DMS153 treated with DMSO at 0.1 percent for 48 hours (cell line): ENCODE data around the gene GIPR.
"Not testable (repeated sequence)": the region's sequence is repeated elsewhere in the genome, so short reads cannot be mapped to it uniquely, and the experiment has no call there.

Experiments used
- DNase-seq: peaks from one replicate; lab custom pipeline; 2025; ENCODE audit not compliant: unreplicated experiment; lab: John Stamatoyannopoulos, UW

Gene GIPR

DNA sequence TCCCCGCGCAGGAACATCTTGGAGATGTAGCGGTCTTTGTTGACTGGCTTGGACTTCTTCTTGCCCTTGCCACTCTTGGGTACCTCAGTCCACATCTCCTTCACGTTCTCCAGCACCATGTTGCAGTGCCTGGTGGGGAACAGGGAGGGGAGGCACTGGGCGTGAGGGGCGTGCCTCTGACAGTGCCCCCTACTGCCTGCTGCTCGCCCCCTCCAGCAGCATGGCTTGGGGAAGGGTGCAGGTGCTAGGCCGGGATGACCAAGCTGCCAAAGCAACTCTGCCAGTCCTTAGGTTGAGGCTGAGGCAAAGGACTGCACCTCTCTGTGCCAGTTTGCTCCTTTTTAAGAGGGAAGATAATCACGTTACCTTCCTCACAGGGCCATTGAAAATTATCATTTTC lies 19.6 kb downstream of the GIPR start:
- DNase-seq, result no peak

DNA sequence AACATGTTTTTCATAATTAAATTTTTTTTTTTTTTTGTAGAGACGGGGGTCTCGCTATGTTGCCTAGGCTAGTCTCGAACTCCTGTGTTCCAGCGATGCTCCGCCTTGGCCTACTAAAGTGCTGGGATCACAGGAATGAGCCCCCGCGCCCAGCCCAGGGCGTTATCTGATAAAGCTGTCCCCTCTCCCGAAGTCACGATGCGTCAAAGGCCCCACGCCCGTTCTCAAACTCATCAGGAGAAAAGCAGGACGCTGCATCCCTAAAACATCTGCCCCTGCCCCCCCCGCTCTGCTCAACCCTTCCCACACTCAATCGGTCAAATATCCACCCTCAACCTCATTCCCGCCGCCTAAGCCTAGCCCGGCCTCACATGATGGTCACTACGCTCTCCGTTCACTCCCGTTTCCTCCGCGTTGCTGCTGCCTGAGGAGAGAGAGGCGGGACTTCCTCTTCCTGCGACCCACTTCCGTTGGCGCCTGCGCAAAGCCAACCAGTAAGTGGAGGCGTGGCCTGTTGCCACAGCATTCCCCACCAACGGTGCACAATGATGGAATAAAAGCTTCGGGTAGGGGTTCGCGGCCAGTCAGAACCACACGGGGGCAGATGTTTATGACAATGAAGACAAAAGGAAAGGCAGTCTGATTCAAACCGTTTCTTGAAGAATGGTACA lies 23.6 kb downstream of the GIPR start, which contains the start of gene SNRPD2:
SNRPD2 (minus strand) TSS at position 438 of the 671 bp plus-strand sequence; CDS start at position 373, 65 bp downstream.
- peak; percentile 95 for DNase-seq

DNA sequence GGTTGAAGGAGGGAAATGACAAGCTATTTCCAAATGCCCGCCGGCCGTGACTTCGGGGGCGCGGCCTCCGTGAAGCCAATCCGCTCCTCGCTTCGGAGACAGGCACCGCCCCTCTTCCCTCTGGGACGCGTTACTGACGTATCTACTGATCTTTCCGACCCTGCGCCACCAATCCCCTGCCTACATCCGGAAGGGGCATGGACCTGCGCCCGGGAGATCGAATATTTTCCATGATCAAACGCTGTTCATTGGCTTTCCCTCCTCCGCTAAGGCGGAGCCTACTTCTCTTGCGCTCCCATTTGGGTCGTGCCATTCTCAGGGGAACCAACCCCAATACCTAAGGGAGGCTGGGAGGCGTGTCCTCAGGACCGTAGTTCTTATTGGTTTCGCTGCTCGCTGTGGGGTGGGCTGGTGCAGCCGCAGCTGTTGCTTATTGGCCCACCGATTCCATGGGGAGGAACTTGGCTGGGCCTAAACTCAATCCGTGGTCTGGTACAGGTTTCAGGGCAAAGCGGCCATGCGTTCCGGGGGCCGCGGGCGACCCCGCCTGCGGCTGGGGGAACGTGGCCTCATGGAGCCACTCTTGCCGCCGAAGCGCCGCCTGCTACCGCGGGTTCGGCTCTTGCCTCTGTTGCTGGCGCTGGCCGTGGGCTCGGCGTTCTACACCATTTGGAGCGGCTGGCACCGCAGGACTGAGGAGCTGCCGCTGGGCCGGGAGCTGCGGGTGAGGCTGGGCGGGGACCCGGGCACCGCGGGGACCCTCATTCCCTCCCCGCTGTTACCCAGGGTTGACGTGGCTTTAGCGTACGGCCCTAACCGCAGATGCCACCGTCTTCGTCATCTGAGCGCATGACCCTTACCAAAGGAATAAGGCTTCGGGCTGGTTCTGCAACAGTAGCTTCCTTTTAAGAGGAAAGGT lies 24.4 kb downstream of the GIPR start, which contains the start of gene QPCTL:
QPCTL (plus strand) TSS at position 480 of the 919 bp plus-strand sequence; CDS start at position 518, 38 bp downstream.
- DNase-seq, result peak; percentile 96

DNA sequence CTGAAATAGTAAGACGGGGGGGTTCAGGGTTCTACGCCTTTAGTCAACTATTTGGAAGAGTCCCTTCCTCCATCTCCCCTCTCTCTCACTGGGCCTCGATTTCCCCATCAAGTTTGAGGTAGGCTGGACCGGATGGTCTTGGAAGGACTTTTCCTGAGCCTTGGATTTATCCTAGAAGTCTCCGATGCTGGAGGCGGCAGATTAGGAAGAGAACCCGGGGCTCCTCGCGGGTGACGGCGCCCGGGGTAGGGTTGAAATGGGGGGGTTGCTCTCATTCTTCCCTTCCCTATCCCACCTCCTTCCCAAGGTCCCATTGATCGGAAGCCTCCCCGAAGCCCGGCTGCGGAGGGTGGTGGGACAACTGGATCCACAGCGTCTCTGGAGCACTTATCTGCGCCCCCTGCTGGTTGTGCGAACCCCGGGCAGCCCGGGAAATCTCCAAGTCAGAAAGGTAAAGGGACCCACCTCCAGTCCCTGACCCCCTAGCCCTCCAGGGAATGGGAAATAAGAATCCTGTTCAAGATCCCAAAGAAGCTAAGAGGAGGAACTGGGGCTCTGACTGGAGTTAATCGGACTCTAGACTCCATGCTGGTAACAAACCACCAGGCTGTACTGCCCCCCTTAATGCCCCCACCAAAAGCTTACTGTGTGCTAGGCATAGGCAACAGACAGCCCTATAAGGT lies 25.2 kb downstream of the GIPR start:
- peak; percentile 19 for DNase-seq

DNA sequence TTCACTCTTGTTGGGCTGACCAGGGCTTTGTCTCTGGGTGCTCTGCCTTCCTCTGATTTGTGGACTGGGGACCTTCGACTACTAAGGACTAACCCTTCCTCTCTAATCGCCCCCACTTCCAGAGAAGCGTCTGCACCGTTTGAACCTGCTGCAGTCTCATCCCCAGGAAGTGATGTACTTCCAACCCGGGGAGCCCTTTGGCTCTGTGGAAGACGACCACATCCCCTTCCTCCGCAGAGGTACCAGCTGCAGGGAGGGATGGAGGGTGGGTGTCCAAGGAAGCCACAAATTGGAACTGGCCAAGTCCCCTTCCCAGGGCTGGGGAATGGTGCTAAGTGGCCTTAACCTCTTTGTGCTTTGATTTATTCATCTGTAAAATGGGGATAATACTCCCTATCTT lies 33.7 kb downstream of the GIPR start:
- no peak for DNase-seq

DNA sequence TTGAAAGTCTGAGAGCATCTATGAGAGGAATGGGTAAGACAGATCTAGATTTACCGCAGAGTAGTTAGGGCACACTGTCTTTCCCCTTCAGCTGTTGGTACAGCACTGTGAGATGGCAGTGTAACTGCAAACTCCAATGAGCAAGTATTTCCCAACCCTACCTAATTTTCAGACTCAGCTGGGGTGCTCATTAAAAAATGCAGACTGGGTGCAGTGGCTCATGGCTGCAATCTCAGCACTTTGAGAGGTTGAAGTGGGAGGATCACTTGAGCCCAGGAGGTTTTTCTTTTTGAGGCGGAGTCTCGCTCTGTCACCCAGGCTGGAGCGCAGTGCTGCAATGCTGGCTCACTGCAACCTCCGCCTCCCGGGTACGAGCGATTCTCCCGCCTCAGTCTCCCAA lies 37.1 kb downstream of the GIPR start:
- no peak for DNase-seq

DNA sequence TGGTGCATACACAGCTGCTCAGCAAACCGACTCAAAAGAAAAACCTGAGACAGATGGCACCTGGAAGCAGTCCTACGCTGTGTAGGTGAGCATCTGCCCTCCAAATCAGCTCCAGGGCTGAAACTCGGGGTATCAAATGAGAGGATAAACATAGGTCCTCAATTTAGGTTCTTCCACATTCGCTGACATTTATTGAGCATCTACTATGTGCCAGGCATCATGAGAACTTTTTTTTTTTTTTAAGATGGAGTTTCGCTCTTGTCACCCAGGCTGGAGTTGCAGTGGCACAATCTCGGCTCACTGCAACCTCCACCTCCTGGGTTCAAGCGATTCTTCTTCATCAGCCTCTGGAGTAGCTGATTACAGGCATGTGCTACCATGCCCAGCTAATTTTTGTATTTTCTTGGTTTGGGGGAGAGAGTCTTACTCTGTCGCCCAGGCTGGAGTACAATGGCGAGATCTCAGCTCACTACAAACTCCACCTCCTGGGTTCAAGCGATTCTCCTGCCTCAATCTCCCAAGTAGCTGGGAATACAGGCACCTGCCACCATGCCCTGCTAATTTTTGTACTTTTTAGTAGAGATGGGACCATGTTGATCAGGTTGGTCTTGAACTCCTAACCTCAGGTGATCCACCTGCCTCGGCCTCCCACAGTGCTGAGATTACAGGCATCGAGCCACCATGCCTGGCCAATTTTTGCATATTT lies 37.8 kb downstream of the GIPR start:
- DNase-seq, result no peak

DNA sequence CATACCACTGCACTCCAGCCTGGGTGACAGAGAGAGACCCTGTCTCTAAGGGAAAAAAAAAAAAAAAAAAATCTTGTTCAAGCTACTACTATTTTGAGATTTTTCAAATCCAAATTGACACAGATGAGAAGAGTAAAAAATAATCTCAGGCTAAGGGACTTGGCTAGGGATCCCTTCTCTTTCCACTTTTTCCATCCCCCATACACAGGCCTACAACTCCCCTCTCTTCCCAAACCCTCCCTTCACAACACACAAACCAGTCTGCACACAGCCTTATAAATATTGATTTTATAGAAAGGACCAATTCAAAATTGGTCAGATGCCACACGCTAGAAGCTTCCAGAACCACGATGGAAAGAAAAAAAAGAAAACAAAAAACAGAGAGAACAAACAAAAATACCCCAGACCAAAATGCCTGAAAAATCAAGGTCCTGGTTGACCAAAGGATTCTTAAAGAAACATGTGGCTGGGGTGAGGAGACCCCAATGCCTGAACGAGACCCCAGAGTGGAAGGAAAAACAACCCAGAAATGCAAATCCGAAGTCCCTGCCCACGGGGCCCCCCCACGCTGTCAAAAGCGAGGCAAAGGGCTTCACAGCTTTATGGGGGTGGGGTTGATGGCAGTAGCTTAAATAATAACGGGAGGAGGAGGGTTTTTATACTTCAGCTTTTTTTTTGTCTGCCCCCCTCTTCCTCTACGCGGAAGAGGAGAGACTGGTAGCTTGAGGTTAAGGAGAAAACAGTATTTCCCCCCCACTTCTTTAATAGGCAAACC lies 42.5 kb downstream of the GIPR start:
- no peak for DNase-seq

DNA sequence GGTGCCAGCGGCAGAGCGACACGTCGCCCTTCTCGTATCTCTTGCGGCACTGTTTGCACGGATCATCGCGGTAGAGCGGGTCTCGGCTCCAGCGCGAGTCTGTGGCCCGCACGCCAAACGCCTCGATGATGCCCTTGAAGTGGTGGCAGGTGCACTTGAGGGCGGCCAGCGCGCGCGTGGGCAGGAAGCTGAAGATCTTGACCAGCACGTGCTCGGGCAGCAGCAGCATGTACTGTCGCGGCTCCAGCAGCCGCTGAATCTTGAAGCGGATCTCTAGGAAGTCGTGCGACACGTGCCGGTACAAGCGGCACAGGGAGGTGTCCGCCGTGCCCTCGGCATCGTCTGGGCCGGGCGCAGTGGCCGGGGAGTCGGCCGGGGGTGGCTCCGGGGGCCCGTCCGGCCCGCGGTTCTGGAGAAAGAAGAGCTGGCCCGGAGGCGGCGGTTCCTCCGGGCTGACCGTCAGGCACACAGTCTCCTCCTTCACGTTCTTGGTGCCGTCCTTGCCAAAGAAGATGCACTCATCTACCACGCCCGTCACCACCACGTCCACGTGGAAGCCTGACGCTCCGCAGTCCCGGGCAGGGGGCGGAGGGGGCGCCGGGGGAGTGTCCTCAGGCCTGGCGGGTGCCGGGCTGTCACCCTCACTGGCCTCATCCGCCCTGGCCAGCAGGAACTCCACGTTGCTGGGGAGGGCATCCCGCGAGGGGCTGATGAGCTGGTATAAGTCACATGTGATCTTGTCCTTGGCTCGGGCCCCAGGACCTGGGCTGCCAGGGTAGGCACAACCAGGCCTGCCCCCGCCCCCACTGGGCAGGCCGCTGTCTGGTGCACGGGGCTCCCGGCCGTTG lies 44.1 kb downstream of the GIPR start:
- DNase-seq, result no peak

DNA sequence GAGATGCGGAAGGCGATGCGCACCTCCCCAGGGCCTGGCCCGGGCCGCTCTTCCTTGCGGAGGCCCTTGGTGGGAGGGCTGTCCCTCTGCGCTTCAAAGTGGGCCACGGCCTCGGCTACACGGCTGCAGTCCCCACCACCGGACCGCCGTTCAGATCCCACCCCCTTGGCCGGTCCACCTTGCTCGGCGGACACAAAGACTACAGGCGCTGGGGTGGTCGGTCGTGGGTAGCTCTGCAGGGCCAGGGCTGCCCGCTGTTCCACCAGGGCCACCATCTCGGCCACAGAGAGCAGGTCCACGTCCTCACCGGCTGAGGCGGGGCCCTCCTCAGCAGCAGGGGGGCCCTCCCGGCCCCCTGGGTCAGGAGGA lies 44.7 kb downstream of the GIPR start:
- no peak for DNase-seq

DNA sequence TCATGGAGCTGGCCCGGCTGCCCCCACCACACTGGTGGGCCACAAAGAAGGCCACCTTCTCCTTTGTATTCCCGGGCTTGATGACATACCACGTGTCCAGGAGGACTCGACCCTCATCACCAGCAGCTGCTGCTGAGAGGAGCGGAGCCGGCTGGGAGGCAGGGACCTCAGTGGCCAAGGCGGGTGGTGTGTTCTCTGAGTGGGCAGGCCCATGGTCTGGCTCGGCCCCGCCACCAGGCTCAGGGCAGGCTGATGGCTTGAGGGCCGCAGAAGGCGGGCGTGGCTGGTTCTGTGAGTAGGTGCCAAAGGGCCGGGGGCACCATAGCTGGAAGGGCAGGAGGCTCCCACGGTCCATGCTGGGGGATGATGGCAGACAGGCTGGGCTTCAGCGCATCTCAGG lies 45.1 kb downstream of the GIPR start:
- no peak for DNase-seq

DNA sequence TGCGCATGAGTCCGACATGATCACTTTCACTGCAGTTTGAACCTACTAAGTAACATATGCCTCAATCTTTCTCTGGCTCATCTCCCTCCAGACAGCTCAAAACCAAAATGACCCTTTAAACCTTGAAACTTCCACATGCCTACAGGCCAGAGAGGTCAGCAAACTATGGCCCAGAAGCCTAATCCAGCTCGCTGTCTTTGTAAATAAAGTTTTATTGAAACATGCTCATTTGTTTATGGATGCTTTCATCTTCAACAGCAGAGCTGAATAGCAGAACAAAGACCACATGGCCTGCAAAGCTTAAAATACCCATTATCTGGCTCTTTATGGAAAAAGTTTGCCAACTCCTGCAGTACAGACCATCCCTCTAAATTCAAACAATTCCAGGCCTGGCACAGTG lies 47.1 kb downstream of the GIPR start:
- DNase-seq, result no peak

DNA sequence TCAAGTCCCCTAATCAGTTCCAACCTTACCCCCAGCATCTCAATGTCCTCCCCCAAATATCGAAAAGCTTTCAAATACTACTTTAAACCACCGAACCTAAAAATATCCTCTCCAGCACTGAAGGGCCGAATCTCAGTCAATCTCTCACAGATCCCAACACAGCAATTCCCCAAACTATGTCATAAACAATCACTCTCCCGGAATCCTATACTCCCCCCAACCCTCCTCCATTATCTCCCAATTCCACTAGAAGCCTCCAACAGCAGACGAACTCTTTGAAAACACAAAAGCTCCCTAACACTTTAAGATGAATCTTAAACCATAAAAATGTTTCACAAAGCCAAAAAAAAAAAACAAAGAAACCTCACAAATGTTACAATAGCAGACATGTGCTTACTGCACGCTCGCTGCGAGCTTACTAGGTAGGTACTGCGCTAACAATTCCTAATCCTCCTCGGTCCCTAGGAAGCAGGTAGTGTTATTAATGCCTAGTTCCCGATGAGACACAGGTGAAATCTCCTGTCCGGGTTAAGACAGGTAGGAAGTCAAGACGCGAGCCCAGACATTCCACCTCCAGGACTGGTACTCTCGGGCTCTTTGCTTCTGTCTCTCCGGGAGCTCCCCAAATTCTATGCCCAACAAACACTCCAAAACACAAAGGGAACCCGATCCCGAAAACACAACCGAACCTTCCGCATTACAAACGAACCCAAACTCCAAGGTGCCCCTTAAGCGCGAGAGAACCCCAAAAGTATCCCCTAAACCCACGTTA lies 48.5 kb downstream of the GIPR start:
- no peak for DNase-seq

DNA sequence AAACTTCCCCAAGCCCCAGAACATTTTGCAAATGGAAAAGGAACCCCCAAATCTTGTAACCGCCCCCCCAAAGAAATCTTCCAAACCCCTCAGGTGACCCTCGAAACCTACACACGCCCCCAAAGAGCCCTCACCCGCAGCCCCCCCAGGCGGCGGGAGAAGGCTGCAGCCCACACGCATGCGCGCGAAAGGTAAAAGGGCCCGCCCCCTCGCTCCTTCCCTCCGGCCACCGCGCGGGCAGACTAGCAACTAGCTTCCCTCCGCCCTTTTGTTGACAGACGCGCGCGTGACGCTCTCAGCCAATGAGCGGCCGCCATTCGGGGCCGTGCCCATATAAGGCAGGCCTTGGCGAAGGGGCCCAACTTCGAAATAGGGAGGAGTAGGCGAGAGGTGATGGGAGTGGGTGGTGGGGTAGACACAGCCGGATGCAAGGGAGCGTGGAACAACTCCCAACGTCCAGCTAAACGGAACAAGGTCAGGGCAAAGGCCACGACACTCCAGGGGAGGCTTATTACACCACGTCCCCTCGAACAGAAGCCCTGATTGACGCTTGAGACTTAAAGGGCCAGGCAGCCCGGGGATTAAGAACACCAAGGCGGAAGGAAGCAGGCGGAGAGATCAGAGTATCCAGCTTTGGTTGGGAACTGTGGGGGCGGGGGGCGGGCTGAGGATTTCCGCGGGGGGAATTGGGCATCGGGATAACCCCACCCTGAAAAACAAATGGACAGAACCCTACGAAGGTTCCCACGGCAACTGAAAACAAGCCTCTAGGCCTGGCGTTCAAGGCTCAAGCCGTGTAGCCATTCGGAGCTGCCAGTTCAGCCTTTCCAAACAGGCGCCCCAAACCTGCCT lies 49.3 kb downstream of the GIPR start:
- DNase-seq, result peak; percentile 95

DNA sequence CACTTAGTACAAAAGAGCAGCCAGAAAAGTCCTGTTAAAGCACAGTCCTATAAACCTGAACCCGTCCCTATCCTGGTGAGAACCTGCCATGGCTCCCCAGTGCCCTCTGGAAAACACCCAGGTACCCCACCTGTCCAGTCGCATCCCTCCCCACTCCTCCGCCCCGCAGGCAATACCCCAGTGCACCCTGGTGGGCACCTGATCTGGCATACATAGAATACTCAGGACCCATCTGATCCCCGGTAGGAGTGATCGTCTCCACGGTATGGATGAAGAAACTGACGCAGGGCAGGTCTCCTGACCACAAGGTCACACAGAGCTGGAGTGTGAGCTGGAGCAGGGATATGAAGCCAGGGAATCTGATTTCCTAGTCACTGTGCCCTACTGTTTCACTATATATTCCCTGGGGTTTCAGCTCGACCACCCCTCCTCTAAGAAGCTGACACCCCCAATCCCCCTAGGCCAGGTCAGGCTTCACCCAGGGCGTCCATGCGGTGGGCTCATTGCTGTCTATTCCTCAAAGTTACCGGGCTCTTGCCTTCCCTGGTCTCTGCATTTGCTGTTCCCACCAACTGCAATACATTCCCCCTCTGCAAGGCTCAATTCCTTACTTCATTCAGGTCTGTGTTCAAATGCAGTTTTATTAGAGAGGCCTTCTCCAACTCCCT lies 50.1 kb downstream of the GIPR start:
- DNase-seq, result no peak

DNA sequence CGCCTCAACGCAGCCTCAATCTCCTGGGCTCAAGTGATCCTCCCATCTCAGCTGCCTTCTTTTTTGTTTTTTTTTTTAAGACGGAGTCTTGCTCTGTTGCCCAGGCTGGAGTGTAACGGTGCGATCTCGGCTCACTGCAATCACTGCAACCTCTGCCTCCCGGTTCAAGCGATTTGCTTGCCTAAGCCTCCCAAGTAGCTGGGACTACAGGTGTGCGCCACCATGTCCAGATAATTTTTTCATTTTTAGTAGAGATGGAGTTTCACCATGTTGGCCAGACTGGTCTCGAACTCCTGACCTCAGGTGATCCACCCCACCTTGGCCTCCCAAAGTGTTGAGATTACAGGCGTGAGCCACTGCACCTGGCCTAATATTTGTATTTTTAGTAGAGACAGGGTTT lies 52.0 kb downstream of the GIPR start:
- DNase-seq, result not testable (repeated sequence)

DNA sequence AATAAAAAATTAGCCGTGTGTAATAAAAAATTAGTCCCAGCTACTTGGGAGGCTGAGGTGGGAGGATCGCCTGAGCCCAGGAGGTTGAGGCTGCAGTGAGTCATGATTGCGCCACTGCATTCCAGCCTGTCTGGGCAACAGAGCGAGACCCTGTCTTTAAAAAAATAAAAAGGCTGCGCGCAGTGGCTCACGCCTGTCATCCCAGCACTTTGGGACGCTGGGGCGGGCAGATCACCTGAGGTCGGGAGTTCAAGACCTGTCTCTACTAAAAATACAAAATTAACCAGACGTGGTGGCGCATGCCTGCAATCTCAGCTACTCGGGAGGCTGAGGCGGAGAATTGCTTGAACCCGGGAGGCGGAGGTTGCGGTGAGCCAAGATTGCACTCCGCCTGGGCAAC lies 60.7 kb downstream of the GIPR start:
- DNase-seq, result not testable (repeated sequence)
